OCI-LY7 (cell line): ENCODE data around the gene IGFBP2. TPM values are rescaled to one million over a fixed set of nuclear protein-coding genes. Genes with fewer than 3 reads are reported as not detected.

Experiments
- BruUV-seq: library from RNA; stranded (reverse); fragments of 400-500 nt; replicated peaks from 2 replicates; lab custom pipeline; 2021; lab: Mats Ljungman, UMichigan
- CTCF ChIA-PET: fragments of 300-600 bp; sonication (Branson Sonifier 250); formaldehyde crosslinking; loops from one replicate; lab custom pipeline; 2022; ENCODE audit warnings: antibody characterized with exemption; ENCODE audit not compliant: unreplicated experiment; lab: Charles Lee
- POLR2A ChIA-PET: fragments of 300-600 bp; sonication (Branson Sonifier 250); formaldehyde crosslinking; loops from one replicate; lab custom pipeline; 2022; ENCODE audit warnings: antibody characterized with exemption; lab: Charles Lee
- DNase-seq: peaks from one replicate; pipeline ENCODE4 v3.0.0-alpha.2; 2015; ENCODE audit warnings: low spot score
- H2AFZ ChIP-seq: fragments of 200-600 bp; sonication (generic), shearing (Covaris generic); 2 replicates; pipeline ENCODE4 v1.6.1; 2014; ENCODE audit warnings: mild to moderate bottlenecking, antibody characterized with exemption, low read length, moderate library complexity
- H3K27ac ChIP-seq: fragments of 200-600 bp; sonication (generic); 2 replicates; pipeline ENCODE4 v1.5.1; 2014; ENCODE audit warnings: mixed run types, low read depth, mild to moderate bottlenecking, moderate library complexity, low read length, inconsistent platforms; ENCODE audit not compliant: poor library complexity, severe bottlenecking
- H3K36me3 ChIP-seq: fragments of 200-600 bp; sonication (generic); 2 replicates; pipeline ENCODE4 v1.6.1; 2014; ENCODE audit warnings: mild to moderate bottlenecking, antibody characterized with exemption, low read length, moderate library complexity, mixed read lengths; ENCODE audit not compliant: insufficient read depth
- H3K4me1 ChIP-seq: fragments of 200-600 bp; sonication (generic); 2 replicates; pipeline ENCODE4 v1.5.1; 2014; ENCODE audit warnings: mild to moderate bottlenecking, low read length; ENCODE audit not compliant: insufficient read depth, poor library complexity, severe bottlenecking
- H3K4me2 ChIP-seq: fragments of 200-600 bp; sonication (generic); 2 replicates; pipeline ENCODE4 v1.6.1; 2014; ENCODE audit warnings: mild to moderate bottlenecking, low read length
- H3K4me3 ChIP-seq: fragments of 200-600 bp; sonication (generic); 2 replicates; pipeline ENCODE4 v1.5.1; 2014; ENCODE audit warnings: mild to moderate bottlenecking, low read depth, low read length; ENCODE audit not compliant: poor library complexity, severe bottlenecking
- H3K79me2 ChIP-seq: fragments of 200-600 bp; sonication (generic); 2 replicates; pipeline ENCODE4 v1.6.1; 2016; ENCODE audit warnings: low read depth, mild to moderate bottlenecking, low read length, moderate library complexity, mixed read lengths; ENCODE audit not compliant: insufficient read depth
- H3K9me2 ChIP-seq: fragments of 200-600 bp; sonication (generic); 2 replicates; pipeline ENCODE4 v1.6.1; 2016; ENCODE audit warnings: mild to moderate bottlenecking, low read length, mixed read lengths; ENCODE audit not compliant: insufficient read depth
- H3K9me3 ChIP-seq: fragments of 200-600 bp; sonication (generic); 2 replicates; pipeline ENCODE4 v1.6.1; 2014; ENCODE audit warnings: mild to moderate bottlenecking, mixed run types, low read length, mixed read lengths
- H4K20me1 ChIP-seq: fragments of 200-600 bp; sonication (generic); 2 replicates; pipeline ENCODE4 v1.6.1; 2014; ENCODE audit warnings: mild to moderate bottlenecking, antibody characterized with exemption, low read length, moderate library complexity, mixed read lengths; ENCODE audit not compliant: insufficient read depth
- CTCF ChIP-seq: fragments of 200-600 bp; sonication (generic); conservative IDR thresholded peaks from 2 replicates; pipeline ENCODE4 v1.5.1; 2014; ENCODE audit warnings: mild to moderate bottlenecking, antibody characterized with exemption, low read length, moderate library complexity, mixed read lengths
- EZH2phosphoT487 ChIP-seq: fragments of 200-600 bp; sonication (generic); IDR thresholded peaks from 2 replicates; pipeline ENCODE4 v1.6.1; 2018; ENCODE audit warnings: low read depth, borderline replicate concordance, mild to moderate bottlenecking, mixed run types, antibody characterized with exemption, low read length, moderate library complexity, mixed read lengths
- intact Hi-C: fragments of 100-400 bp; cut with micrococcal nuclease; formaldehyde crosslinking; loops from one replicate; pipeline ENCODE4 v1.10.0; 2022; ENCODE audit not compliant: unreplicated experiment
- total RNA-seq, 2 experiments: library from RNA; depleted of rRNA in 1 of 2; stranded (reverse); fragments of >200 nt in 1 of 2; shearing (Covaris generic) in 1 of 2; gene quantifications; 2 replicates each; pipeline ENCODE4 v1.2.3, GENCODE V29; 2014 to 2022

Gene IGFBP2
- total RNA-seq, 2 experiments from 2014 or later: 0.66 TPM; not detected in 1

- Histone ChIP-seq H3K9me3 (no peaks in the 10 kb centered on the region), H3K27ac (no peak overlapping the region), H3K9me2 (no peaks in the 10 kb centered on the region), H3K4me3 (no peak overlapping the region), H3K4me2 (no peak overlapping the region), H2AFZ (no peak overlapping the region), H3K4me1 (no peaks in the 10 kb centered on the region), H3K36me3 (no peaks in the 10 kb centered on the region), H4K20me1 (no peaks in the 10 kb centered on the region), H3K79me2 (no peaks in the 10 kb centered on the region)
- ChIA-PET CTCF (no interaction called here), POLR2A (no interaction called here)
- TF ChIP-seq CTCF (no peak), EZH2phosphoT487 (no peak)
- BruUV-seq: no TSS peak
- intact Hi-C loops: no loop called here
- no peak for DNase-seq
Observed at GRCh38 chr2:216671081-216671411, 37.8 kb downstream of the IGFBP2 start.

- no TSS peak for BruUV-seq
- Histone ChIP-seq H4K20me1 (no peaks in the 10 kb centered on the region), H3K9me3 (no peaks in the 10 kb centered on the region), H2AFZ (no peak overlapping the region), H3K79me2 (no peaks in the 10 kb centered on the region), H3K4me3 (no peak overlapping the region), H3K36me3 (no peaks in the 10 kb centered on the region), H3K4me1 (no peaks in the 10 kb centered on the region), H3K9me2 (no peaks in the 10 kb centered on the region), H3K4me2 (no peak overlapping the region), H3K27ac (no peak overlapping the region)
- intact Hi-C loops: no loop called here
- CTCF ChIA-PET: no interaction called here
- TF ChIP-seq EZH2phosphoT487 (no peak), CTCF (no peak)
- no peak for DNase-seq
- POLR2A ChIA-PET: no interaction called here
Observed at GRCh38 chr2:216671791-216672343, 38.6 kb downstream of the IGFBP2 start.

- no peak overlapping the region for H2AFZ ChIP-seq
- BruUV-seq: no TSS peak
- H3K9me3 ChIP-seq: no peaks in the 10 kb centered on the region
- no peaks in the 10 kb centered on the region for H3K4me1 ChIP-seq
- no peaks in the 10 kb centered on the region for H3K36me3 ChIP-seq
- no peak for DNase-seq
- POLR2A ChIA-PET: interaction anchor here (0.6 kb wide), 1 partner anchor 117 kb away, joined by 4 read pairs; no protein-coding TSS in a partner anchor
- TF ChIP-seq EZH2phosphoT487: no peak
- TF ChIP-seq CTCF: no peak
- H3K79me2 ChIP-seq: no peaks in the 10 kb centered on the region
- H3K27ac ChIP-seq: no peak overlapping the region
- intact Hi-C loops: no loop called here
- no peak overlapping the region for H3K4me3 ChIP-seq
- CTCF ChIA-PET: no interaction called here
- H4K20me1 ChIP-seq: no peaks in the 10 kb centered on the region
- no peak overlapping the region for H3K4me2 ChIP-seq
- no peaks in the 10 kb centered on the region for H3K9me2 ChIP-seq
Observed at GRCh38 chr2:216672466-216672865, 39.2 kb downstream of the IGFBP2 start.
